H1 (cell line): Measurements from ENCODE around the gene PHC2. TPM values are rescaled to one million over a fixed set of nuclear protein-coding genes. Genes with fewer than 3 reads are reported as not detected.

Experiments used
- CTCF ChIA-PET: fragments of 300-600 bp; sonication (Branson Sonifier 250); formaldehyde crosslinking; loops from one replicate; lab custom pipeline; 2021; ENCODE audit not compliant: partially characterized antibody; lab: Charles Lee
- POLR2A ChIA-PET: fragments of 300-600 bp; sonication (Branson Sonifier 250); formaldehyde crosslinking; loops from one replicate; lab custom pipeline; 2021; ENCODE audit warnings: inconsistent platforms; ENCODE audit not compliant: partially characterized antibody; lab: Charles Lee
- DNase-seq, 2 experiments: peaks; one replicate each; pipeline versions ENCODE4 v3.0.0 to v3.0.0-alpha.2; 2010 to 2022; ENCODE audit warnings: low spot score in 2 of 2, low read depth in 1 of 2, mixed read lengths in 1 of 2
- FAIRE-seq: peaks from 2 replicates; lab custom pipeline; 2011; peaks lifted over from hg19 to GRCh38; lab: Jason Lieb, UNC
- H2AFZ ChIP-seq: 2 replicates; pipeline ENCODE4 v1.8.1; 2012; ENCODE audit warnings: low read length, inconsistent platforms
- H2AK5ac ChIP-seq: 2 replicates; pipeline ENCODE4 v1.6.1; 2013; ENCODE audit warnings: low read depth, low read length
- H2BK120ac ChIP-seq: replicated peaks from 2 replicates; pipeline ENCODE3; 2013; ENCODE audit warnings: low read depth, low read length, inconsistent platforms
- H2BK12ac ChIP-seq: 2 replicates; pipeline ENCODE4 v1.6.1; 2013; ENCODE audit warnings: low read depth, low read length
- H2BK15ac ChIP-seq: 2 replicates; pipeline ENCODE4 v1.6.1; 2013; ENCODE audit warnings: low read length
- H2BK20ac ChIP-seq: 2 replicates; pipeline ENCODE4 v1.6.1; 2013; ENCODE audit warnings: low read length
- H2BK5ac ChIP-seq: 2 replicates; pipeline ENCODE4 v1.6.1; 2013; ENCODE audit warnings: low read depth, low read length
- H3K14ac ChIP-seq: 2 replicates; pipeline ENCODE4 v1.6.1; 2013; ENCODE audit warnings: inconsistent platforms; ENCODE audit not compliant: insufficient read length
- H3K18ac ChIP-seq: 2 replicates; pipeline ENCODE4 v1.6.1; 2013; ENCODE audit warnings: low read length; ENCODE audit errors: extremely low read depth
- H3K23ac ChIP-seq: 2 replicates; pipeline ENCODE4 v1.6.1; 2013; ENCODE audit warnings: inconsistent platforms; ENCODE audit not compliant: insufficient read length
- H3K23me2 ChIP-seq: 2 replicates; pipeline ENCODE4 v1.6.1; 2013; ENCODE audit warnings: low read depth, low read length
- H3K27ac ChIP-seq: 2 replicates; pipeline ENCODE4 v1.6.1; 2011; ENCODE audit warnings: low read depth, low read length, inconsistent platforms
- H3K27me3 ChIP-seq, 4 experiments: replicated peaks in 1 of 4; 1 replicate in 1 of 4; 2 replicates in 3 of 4; pipeline versions ENCODE4 v1.6.1 to v1.8.1; 2011 to 2013; ENCODE audit warnings: low read length in 3 of 4, mild to moderate bottlenecking in 3 of 4, inconsistent platforms in 2 of 4, mixed read lengths in 2 of 4, moderate library complexity in 1 of 4; ENCODE audit not compliant: control insufficient read depth in 3 of 4, insufficient read depth in 3 of 4; ENCODE audit errors: extremely low read depth in 1 of 4
- H3K36me3 ChIP-seq, 4 experiments: 2 replicates each; pipeline versions ENCODE4 v1.6.1 to v1.8.1; 2011 to 2013; ENCODE audit warnings: mild to moderate bottlenecking in 4 of 4, low read length in 3 of 4, moderate library complexity in 2 of 4, control low read depth in 1 of 4, inconsistent platforms in 1 of 4; ENCODE audit not compliant: insufficient read depth in 4 of 4, control insufficient read depth in 2 of 4
- H3K4ac ChIP-seq: replicated peaks from 2 replicates; pipeline ENCODE3; 2013; ENCODE audit warnings: low read length, low read depth, mixed read lengths, inconsistent platforms; ENCODE audit not compliant: insufficient read length
- H3K4me1 ChIP-seq, 4 experiments: replicated peaks in 1 of 4; 1 replicate in 1 of 4; 2 replicates in 3 of 4; pipeline versions ENCODE4 v1.6.1 to v1.8.1; 2011 to 2013; ENCODE audit warnings: low read length in 3 of 4, inconsistent platforms in 2 of 4, mixed read lengths in 1 of 4; ENCODE audit not compliant: insufficient read depth in 4 of 4, control insufficient read depth in 3 of 4
- H3K4me2 ChIP-seq, 2 experiments: 2 replicates each; pipeline versions ENCODE4 v1.6.1 to v1.8.1; 2011 to 2013; ENCODE audit warnings: low read depth in 2 of 2, low read length in 2 of 2, control low read depth in 1 of 2, inconsistent platforms in 1 of 2, mild to moderate bottlenecking in 1 of 2; ENCODE audit not compliant: insufficient read depth in 1 of 2
- H3K4me3 ChIP-seq, 4 experiments: fragments of 200-600, 300-600 bp in 1 of 4; sonication (generic), shearing (Covaris generic), sonication (Bioruptor Twin) in 1 of 4; 2 replicates each; pipeline versions ENCODE4 v1.5.1 to v1.8.1; 2011 to 2016; ENCODE audit warnings: low read length in 4 of 4, low read depth in 3 of 4, control low read depth in 2 of 4, inconsistent platforms in 2 of 4, mild to moderate bottlenecking in 2 of 4, mixed read lengths in 1 of 4, moderate library complexity in 1 of 4; ENCODE audit not compliant: insufficient read depth in 2 of 4; ENCODE audit errors: extremely low read depth in 1 of 4
- H3K56ac ChIP-seq: replicated peaks from 2 replicates; pipeline ENCODE3; 2013; ENCODE audit warnings: low read depth, mild to moderate bottlenecking, mixed read lengths, low read length, inconsistent platforms; ENCODE audit not compliant: insufficient read length
- H3K79me1 ChIP-seq: 2 replicates; pipeline ENCODE4 v1.6.1; 2013; ENCODE audit warnings: low read depth, low read length, control low read depth
- H3K79me2 ChIP-seq, 2 experiments: 2 replicates each; pipeline versions ENCODE4 v1.6.1 to v1.8.1; 2012 to 2013; ENCODE audit warnings: low read length in 2 of 2, mild to moderate bottlenecking in 2 of 2, inconsistent platforms in 1 of 2; ENCODE audit not compliant: insufficient read depth in 2 of 2, control insufficient read depth in 1 of 2
- H3K9ac ChIP-seq, 4 experiments: replicated peaks in 1 of 4; 1 replicate in 1 of 4; 2 replicates in 3 of 4; pipeline versions ENCODE4 v1.6.1 to v1.8.1; 2011 to 2013; ENCODE audit warnings: low read depth in 3 of 4, low read length in 3 of 4, control low read depth in 2 of 4, mild to moderate bottlenecking in 2 of 4, moderate library complexity in 2 of 4, inconsistent platforms in 1 of 4; ENCODE audit errors: extremely low read depth in 1 of 4
- H3K9me3 ChIP-seq, 2 experiments: 2 replicates each; pipeline versions ENCODE4 v1.6.1 to v1.8.1; 2012 to 2013; ENCODE audit warnings: mild to moderate bottlenecking in 2 of 2, moderate library complexity in 2 of 2, control low read depth in 1 of 2, inconsistent platforms in 1 of 2, low read depth in 1 of 2, low read length in 1 of 2, mixed read lengths in 1 of 2; ENCODE audit not compliant: insufficient read depth in 2 of 2
- H4K20me1 ChIP-seq, 2 experiments: replicated peaks in 1 of 2; 2 replicates each; pipeline versions ENCODE3 to v1.8.1; 2011 to 2013; ENCODE audit warnings: inconsistent platforms in 2 of 2, low read length in 2 of 2, mild to moderate bottlenecking in 1 of 2; ENCODE audit not compliant: insufficient read depth in 2 of 2, control insufficient read depth in 1 of 2
- H4K5ac ChIP-seq: 2 replicates; pipeline ENCODE4 v1.6.1; 2013; ENCODE audit warnings: low read length, low read depth, mixed read lengths, inconsistent platforms; ENCODE audit not compliant: insufficient read length
- H4K8ac ChIP-seq: 2 replicates; pipeline ENCODE4 v1.8.0; 2013; ENCODE audit warnings: mild to moderate bottlenecking, moderate library complexity, low read length, inconsistent platforms; ENCODE audit not compliant: insufficient read depth; ENCODE audit errors: extremely low read depth
- H4K91ac ChIP-seq: replicated peaks from 2 replicates; pipeline ENCODE3; 2013; ENCODE audit warnings: low read length, mixed read lengths, inconsistent platforms; ENCODE audit not compliant: insufficient read length
- EGR1 ChIP-seq: IDR thresholded peaks from 2 replicates; pipeline ENCODE4 v1.6.1; 2011; ENCODE audit warnings: low read depth, low read length, borderline replicate concordance
- EZH2 ChIP-seq: fragments of 200-600 bp; sonication (generic); IDR thresholded peaks from 2 replicates; pipeline ENCODE4 v1.7.1; 2012; ENCODE audit warnings: low read depth, mild to moderate bottlenecking, moderate library complexity, low read length, inconsistent platforms; ENCODE audit not compliant: severe bottlenecking
- HDAC6 ChIP-seq: IDR thresholded peaks from one replicate; pipeline ENCODE4 v1.7.1; 2012; ENCODE audit warnings: low read depth, mild to moderate bottlenecking, inconsistent platforms, low read length, moderate library complexity
- JUND ChIP-seq: IDR thresholded peaks from 2 replicates; pipeline ENCODE4 v1.6.1; 2011; ENCODE audit warnings: mild to moderate bottlenecking, improper control_type of control experiment, low read length
- KDM1A ChIP-seq: fragments of 200-600, 300-600 bp; sonication (generic); IDR thresholded peaks from 2 replicates; pipeline ENCODE4 v1.7.1; 2016; ENCODE audit warnings: mild to moderate bottlenecking, low read length, borderline replicate concordance
- NRF1 ChIP-seq: IDR thresholded peaks from 2 replicates; pipeline ENCODE4 v1.6.1; 2011; ENCODE audit warnings: mild to moderate bottlenecking, low read depth, low read length, improper control_type of control experiment
- PHF8 ChIP-seq: fragments of 200-600 bp; sonication (generic); conservative IDR thresholded peaks from 2 replicates; pipeline ENCODE4 v1.7.1; 2012; ENCODE audit warnings: low read depth, mild to moderate bottlenecking, inconsistent platforms, low read length, moderate library complexity
- SIN3A ChIP-seq, 2 experiments: IDR thresholded peaks in 1 of 2; conservative IDR thresholded peaks in 1 of 2; 2 replicates each; pipeline ENCODE4 v1.6.1; 2011 to 2012; ENCODE audit warnings: low read length in 2 of 2, improper control_type of control experiment in 1 of 2, low read depth in 1 of 2, mild to moderate bottlenecking in 1 of 2
- SP1 ChIP-seq: IDR thresholded peaks from 2 replicates; pipeline ENCODE4 v1.6.1; 2011; ENCODE audit warnings: low read depth, low read length
- SRF ChIP-seq: IDR thresholded peaks from 2 replicates; pipeline ENCODE4 v1.6.1; 2011; ENCODE audit warnings: mild to moderate bottlenecking, low read depth, low read length, moderate library complexity
- TCF12 ChIP-seq: IDR thresholded peaks from 2 replicates; pipeline ENCODE4 v1.6.1; 2011; ENCODE audit warnings: low read depth, mild to moderate bottlenecking, low read length
- WGBS, 2 experiments: shearing (Covaris generic) in 1 of 2; methylation state at CpG; one replicate each; pipeline versions ENCODE4 v1.1.6 to v1.1.7; 2013 to 2015; ENCODE audit warnings: low lambda C conversion rate in 2 of 2, mixed read lengths in 2 of 2, inconsistent platforms in 1 of 2, low coverage in 1 of 2, missing lambda C conversion rate in 1 of 2; ENCODE audit not compliant: insufficient replicate concordance in 2 of 2, insufficient coverage in 1 of 2, insufficient read length in 1 of 2; ENCODE audit errors: extremely low coverage in 1 of 2, missing lambda C conversion rate in 1 of 2; 5-methylcytosine and 5-hydroxymethylcytosine counted together
- polyA plus RNA-seq, 7 experiments: library from polyadenylated mRNA; depleted of rRNA in 3 of 7; stranded (reverse) in 5 of 7; unstranded in 2 of 7; fragments of >200 nt in 5 of 7; fragments of 200-250 nt in 2 of 7; gene quantifications; 1 replicate in 5 of 7; 2 replicates in 1 of 7; 4 replicates in 1 of 7; pipeline versions ENCODE4 v1.2.1 to v1.2.3, GENCODE V29; 2011 to 2013; ENCODE audit warnings: missing spikeins in 2 of 7, mixed read lengths in 2 of 7
- total RNA-seq: library from RNA; stranded (reverse); fragmentation: NEBNext Ultra II Directional; extraction: Animal tissue kit (Norgen Biotek cat#: 25700); gene quantifications from 2 replicates; pipeline ENCODE4 v1.2.1, GENCODE V29; 2021
- TF ChIP-seq, protein P1 (sequence below): IDR thresholded peaks from 2 replicates; pipeline ENCODE4 v1.6.1; 2012; ENCODE audit warnings: inconsistent platforms

The PHC2 gene
- total and polyA plus RNA-seq, 2 of the 8 experiments (the other 6 are each of a cell fraction or from before 2014, with no cell fraction given) = 5.6 to 14.2 TPM

DNA sequence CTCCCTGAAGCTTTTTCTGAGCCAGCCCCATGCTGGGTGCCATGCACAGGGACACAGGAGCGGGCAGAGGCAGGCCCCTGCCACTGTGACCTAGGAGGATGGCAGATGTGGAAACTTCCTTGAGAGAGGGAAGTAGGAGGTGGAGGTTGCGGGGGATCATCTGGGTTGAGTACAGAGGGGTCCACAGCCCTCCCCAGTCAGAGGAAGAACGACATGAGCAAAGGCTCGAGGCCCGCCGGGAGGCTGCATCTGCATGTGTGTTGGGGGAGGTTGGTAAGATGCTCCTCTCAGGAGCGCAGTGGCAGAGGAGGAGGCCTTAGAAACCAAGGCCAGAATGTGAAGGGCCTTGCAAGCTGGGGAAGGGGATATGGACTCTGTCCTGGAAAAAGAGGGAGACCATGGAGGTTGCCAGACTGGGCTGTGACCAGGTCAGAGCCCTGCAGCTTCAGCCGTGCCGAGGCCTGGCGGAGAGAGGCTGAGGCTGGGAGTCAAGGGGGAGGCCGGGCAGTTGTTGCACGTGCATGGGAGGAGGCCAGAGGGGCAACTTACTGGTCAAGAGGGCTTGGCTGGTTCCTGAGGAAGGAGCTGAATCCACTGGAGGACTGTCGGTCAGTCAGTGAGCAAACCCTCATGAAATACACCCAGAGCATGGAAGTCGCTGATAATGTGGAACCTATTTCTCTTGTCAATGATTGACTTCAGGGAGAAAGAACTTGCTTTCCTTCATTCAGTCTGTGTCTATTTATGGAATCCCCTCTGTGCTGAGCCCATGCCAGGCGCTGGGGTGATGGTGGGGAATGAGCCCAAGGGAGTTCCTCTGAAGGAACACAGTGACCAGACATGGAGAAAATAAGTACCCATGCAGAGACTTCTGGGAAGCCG lies 141.7 kb downstream of the PHC2 start:
- 88% methylated on average over 16 of the region's 16 CpGs; no CpG with 5 or more reads in 1 of the 2 experiments for WGBS, 2 experiments
- no peaks in the 10 kb centered on the region for H3K23me2 ChIP-seq
- H3K23ac ChIP-seq = no peak overlapping the region
- no peak for FAIRE-seq
- H3K14ac ChIP-seq = no peak overlapping the region
- DNase-seq = no peak
- no peak overlapping the region for H2AK5ac ChIP-seq
- H4K91ac ChIP-seq = no peak overlapping the region
- no peak overlapping the region for H4K5ac ChIP-seq
- H3K79me1 ChIP-seq = 0 out of 2 replicates have a peak, but pooled peaks cover 3% of the 10 kb centered on the region
- no peak overlapping the region for H3K4me3 ChIP-seq
- H2BK15ac ChIP-seq = no peak overlapping the region
- no peak overlapping the region for H3K4me2 ChIP-seq
- no peak overlapping the region for H3K18ac ChIP-seq
- H4K20me1 ChIP-seq = peaks cover 0 to 3% of the 10 kb centered on the region in 2 experiments
- no peak overlapping the region for H2AFZ ChIP-seq
- no peak overlapping the region for H2BK20ac ChIP-seq
- peaks cover 0 to 5% (median 2%) of the 10 kb centered on the region in 4 experiments; a peak in 3 of 8 replicates for H3K36me3 ChIP-seq
- no peaks in the 10 kb centered on the region for H3K9me3 ChIP-seq
- POLR2A ChIA-PET = no interaction called here
- no peak overlapping the region for H3K4ac ChIP-seq
- H3K4me1 ChIP-seq = no peaks in the 10 kb centered on the region
- no peak overlapping the region for H3K56ac ChIP-seq
- H3K79me2 ChIP-seq = no peaks in the 10 kb centered on the region
- CTCF ChIA-PET = interaction anchor here (0.9 to 2.1 kb wide), 3 partner anchors 8 to 194 kb away, joined by 3 to 7 read pairs (median 4); no protein-coding TSS in a partner anchor
- H3K27me3 ChIP-seq = no peaks in the 10 kb centered on the region
- no peak overlapping the region; the same call in 1 of the 2 replicates for H4K8ac ChIP-seq
- no peak overlapping the region for H2BK12ac ChIP-seq
- H2BK120ac ChIP-seq = no peak overlapping the region
- H3K9ac ChIP-seq = no peak overlapping the region
- no peak overlapping the region for H2BK5ac ChIP-seq
- no peak overlapping the region for H3K27ac ChIP-seq
- no peak for TF ChIP-seq SIN3A (conservative IDR thresholded peaks at IDR 0.05 in 1 of 2, IDR thresholded peaks at IDR 0.05 in 1 of 2; ENCODE audit: low read depth in 1 of 2, low read length in 2 of 2)
- TF ChIP-seq SP1 = no peak
- no peak for TF ChIP-seq KDM1A
- no peak for TF ChIP-seq NRF1
- TF ChIP-seq EGR1 = no peak
- no peak for TF ChIP-seq HDAC6
- no peak for TF ChIP-seq SRF
- no peak for TF ChIP-seq PHF8
- TF ChIP-seq, protein P1, sequence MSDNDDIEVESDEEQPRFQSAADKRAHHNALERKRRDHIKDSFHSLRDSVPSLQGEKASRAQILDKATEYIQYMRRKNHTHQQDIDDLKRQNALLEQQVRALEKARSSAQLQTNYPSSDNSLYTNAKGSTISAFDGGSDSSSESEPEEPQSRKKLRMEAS = no peak
- no peak for TF ChIP-seq EZH2
- no peak for TF ChIP-seq JUND
- TF ChIP-seq TCF12 = no peak
